Measurements from ENCODE around the gene WBP2NL. TPM values are rescaled to one million over a fixed set of nuclear protein-coding genes. Genes with fewer than 3 reads are reported as not detected.
"Not testable (repeated sequence)": the region's sequence is repeated elsewhere in the genome, so short reads cannot be mapped to it uniquely, and the experiment has no call there.

WBP2NL gene
- 1.7 TPM for polyA plus RNA-seq (ENCODE audit: insufficient read length)

GRCh38 chr22:41998361-41999261 is at the start of gene WBP2NL:
Gene WBP2NL, plus strand, starts transcription at chr22:41998788. Its CDS starts 31 bp downstream, at chr22:41998819.
- DNase-seq (ENCODE audit: low read depth) = peak; percentile 16

- DNase-seq (ENCODE audit: low read depth) = not testable (repeated sequence)
These were observed 49.7 kb upstream of the WBP2NL start for GRCh38 chr22:41948928-41949296.

- DNase-seq (ENCODE audit: low read depth) = no peak
These were observed 49.2 kb upstream of the WBP2NL start for GRCh38 chr22:41949297-41949965.

DNA sequence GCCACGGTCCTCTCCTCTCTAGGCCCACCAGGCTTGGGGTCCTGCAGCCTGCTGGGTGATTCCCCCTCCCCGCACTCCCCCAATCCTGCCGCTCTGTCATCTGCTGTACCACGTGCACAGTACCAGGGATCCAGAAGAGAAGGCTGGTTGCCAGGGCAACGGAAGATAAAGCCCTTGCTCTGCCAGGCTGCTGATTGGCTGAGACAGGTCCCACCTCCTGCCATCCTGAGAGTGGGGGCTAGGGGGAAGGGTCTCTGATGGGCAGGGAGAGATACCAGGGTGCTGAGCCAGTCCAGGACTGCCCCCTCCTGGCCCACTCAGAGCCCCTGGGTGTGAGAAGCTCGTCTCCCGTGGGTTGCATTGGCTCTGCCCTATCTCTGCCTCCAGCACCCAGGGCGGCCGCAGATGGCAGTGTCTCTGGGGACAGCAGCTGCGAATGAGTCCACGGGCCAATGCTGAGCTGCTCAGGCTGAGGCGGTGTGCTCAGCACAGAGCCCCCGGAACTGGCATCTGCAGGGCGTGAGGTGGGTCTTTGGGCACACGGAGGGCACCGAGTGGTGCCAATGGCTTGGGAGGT is 46.6 kb upstream of the WBP2NL start, which contains the start of gene SMIM45:
SMIM45 (plus strand) TSS at position 253 of the 577 bp plus-strand sequence.
- DNase-seq (ENCODE audit: low read depth) = no peak

GRCh38 chr22:41952713-41953112 is 45.9 kb upstream of the WBP2NL start:
- DNase-seq (ENCODE audit: low read depth) = no peak

- DNase-seq (ENCODE audit: low read depth) = no peak
These were observed 40.5 kb upstream of the WBP2NL start for GRCh38 chr22:41957941-41958556.

DNA sequence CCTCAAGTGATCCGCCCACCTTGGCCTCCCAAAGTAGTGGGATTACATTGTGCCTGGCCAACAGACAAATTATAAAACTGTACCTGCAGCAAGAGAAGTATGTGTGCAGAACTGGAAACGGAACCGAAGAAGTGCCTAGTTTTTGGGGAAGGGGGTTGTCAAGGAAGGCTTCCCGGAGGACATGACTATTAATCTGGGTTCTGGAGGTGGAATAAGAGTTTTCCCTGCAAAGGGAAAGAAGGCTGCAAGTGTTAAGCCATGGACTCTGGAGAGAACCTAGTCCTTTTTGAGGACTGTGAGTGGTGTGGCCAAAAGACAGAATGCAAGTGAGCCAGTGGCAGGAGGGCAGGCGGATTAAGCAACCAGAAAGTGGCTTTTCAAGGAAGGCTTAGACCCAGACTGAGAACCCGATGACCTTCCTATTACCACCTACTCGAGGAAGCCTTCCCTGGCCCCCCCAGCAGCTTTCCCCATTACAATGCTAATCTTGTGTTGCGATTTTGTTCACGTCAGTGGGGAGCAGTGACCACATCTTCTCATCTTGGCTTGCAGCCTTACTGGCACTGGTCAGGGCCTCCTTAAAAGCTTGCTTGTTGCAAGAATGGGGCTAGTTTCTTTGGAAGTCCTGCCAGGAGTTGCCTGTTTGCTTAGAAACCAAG is 35.0 kb upstream of the WBP2NL start:
- no peak for DNase-seq (ENCODE audit: low read depth)

DNA sequence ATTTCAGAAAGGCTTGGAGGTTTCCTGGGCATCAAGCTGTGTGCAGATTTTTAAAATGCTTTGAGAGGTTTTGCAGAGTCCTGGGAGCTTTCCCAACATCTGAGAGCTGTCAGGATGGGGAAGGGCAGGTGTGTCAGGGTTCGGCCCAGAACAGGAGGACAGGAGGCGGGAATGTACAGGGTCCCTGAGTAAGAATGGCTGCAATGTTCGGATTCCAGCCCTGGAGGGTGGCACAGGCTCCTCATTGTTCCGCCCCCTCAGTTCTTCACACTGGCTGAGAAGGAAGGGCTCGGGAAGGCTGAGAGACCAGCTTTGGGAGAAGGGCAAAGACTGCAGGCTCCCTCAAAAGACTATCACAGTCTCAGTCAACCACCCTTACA is 34.5 kb upstream of the WBP2NL start:
- no peak for DNase-seq (ENCODE audit: low read depth)

- DNase-seq (ENCODE audit: low read depth) = no peak
These were observed 32.4 kb upstream of the WBP2NL start for GRCh38 chr22:41966225-41966606.

DNA sequence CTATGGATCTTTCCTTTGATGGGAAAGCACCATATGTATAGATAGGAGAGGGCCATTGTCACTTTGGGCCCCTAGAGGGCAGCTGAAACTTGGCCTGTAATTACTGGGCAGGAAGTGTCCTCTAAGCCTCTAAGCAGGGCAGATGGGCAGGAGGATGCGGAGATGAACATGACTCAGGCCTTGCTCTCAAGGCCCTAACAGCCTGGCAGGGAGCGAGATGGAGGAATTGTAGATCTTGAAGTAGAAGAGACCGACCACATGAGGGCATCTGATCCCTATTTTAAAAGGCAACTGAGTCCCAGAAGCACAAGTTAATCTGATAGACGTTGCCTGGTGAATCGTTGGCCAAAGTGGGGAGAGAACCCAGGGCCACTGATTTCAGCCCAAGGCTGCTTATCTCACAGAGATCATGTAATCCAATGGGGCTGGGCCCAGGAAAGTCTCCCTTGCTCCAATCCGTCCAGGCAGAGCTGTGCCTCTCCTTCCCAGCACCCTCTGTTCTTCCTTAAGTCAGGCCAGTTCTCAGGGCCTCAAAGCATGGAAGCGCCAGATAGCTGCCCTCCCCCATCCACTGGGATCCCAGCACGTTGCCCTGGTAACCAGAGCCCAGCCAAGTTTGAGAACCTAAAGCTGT is 31.9 kb upstream of the WBP2NL start:
- DNase-seq (ENCODE audit: low read depth) = peak; percentile 28

DNA sequence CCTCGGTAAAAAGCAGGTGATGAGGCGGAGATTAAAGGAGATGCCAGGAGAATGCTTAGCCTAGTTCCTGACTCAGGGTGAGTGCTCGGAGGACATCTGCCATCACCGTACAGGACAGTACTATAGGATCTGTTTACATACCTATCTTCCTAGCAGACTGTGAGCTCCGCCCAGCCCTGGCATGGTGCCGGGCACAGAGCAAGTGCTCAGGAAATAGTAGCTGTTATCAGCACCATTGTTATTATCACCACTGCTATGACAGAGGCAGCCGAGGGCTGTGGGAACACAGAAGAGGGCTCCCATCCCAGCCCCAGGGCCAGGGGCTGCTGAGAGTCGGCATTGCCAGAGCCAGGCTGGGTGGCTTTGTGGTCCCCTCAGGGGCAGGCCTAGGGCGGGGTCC is 30.0 kb upstream of the WBP2NL start:
- no peak for DNase-seq (ENCODE audit: low read depth)

- DNase-seq (ENCODE audit: low read depth) = no peak
These were observed 29.4 kb upstream of the WBP2NL start, which contains the start of gene SEPTIN3 for GRCh38 chr22:41969110-41969646. Gene SEPTIN3, plus strand, starts transcription at chr22:41969443. Its CDS starts 2,050 bp downstream, at chr22:41971493.

GRCh38 chr22:41970601-41971000 is 28.0 kb upstream of the WBP2NL start:
- no peak for DNase-seq (ENCODE audit: low read depth)

- no peak for DNase-seq (ENCODE audit: low read depth)
These were observed 27.2 kb upstream of the WBP2NL start for GRCh38 chr22:41971431-41971830.

GRCh38 chr22:41974691-41975290 is 23.8 kb upstream of the WBP2NL start:
- DNase-seq (ENCODE audit: low read depth) = no peak

GRCh38 chr22:41975299-41976069 is 23.1 kb upstream of the WBP2NL start:
- DNase-seq (ENCODE audit: low read depth) = no peak

- DNase-seq (ENCODE audit: low read depth) = no peak
These were observed 22.3 kb upstream of the WBP2NL start for GRCh38 chr22:41976070-41976901.

GRCh38 chr22:41976961-41977566 is 21.5 kb upstream of the WBP2NL start:
- no peak for DNase-seq (ENCODE audit: low read depth)
